HCT116 (cell line): ENCODE results near the gene CATSPER4. TPM values are rescaled to one million over a fixed set of nuclear protein-coding genes. Genes with fewer than 3 reads are reported as not detected.

Source experiments
- ATAC-seq: fragments of 200-7000 bp; cut with Tn5 transposase; 2 replicates; pipeline ENCODE4 v1.9.1; 2020; ENCODE audit warnings: mild to moderate bottlenecking, moderate library complexity
- BruUV-seq: library from RNA; stranded (reverse); fragments of 400-500 nt; replicated peaks from 2 replicates; lab custom pipeline; 2021; lab: Mats Ljungman, UMichigan
- CTCF ChIA-PET: fragments of 300-600 bp; sonication (Branson Sonifier 250); formaldehyde crosslinking; loops from one replicate; lab custom pipeline; 2021; ENCODE audit warnings: antibody characterized with exemption; lab: Charles Lee
- POLR2A ChIA-PET: fragments of 300-600, 350-600 bp; sonication (Branson Sonifier 250); formaldehyde crosslinking; loops from one replicate; lab custom pipeline; 2021; ENCODE audit warnings: antibody characterized with exemption; lab: Charles Lee
- RAD21 ChIA-PET, 2 experiments: fragments of 300-600 bp; sonication (Branson Sonifier 250); formaldehyde crosslinking; loops; one replicate each; lab custom pipeline; 2023; ENCODE audit warnings: low total read pairs in 2 of 2; ENCODE audit not compliant: uncharacterized antibody in 2 of 2, unreplicated experiment in 2 of 2, low non-redundant PET in 1 of 2; lab: Charles Lee
- DNase-seq: peaks from one replicate; pipeline ENCODE4 v3.0.0-alpha.2; 2010; ENCODE audit warnings: low read depth, low spot score
- H2AFZ ChIP-seq: fragments of 200-600 bp; shearing (Covaris generic), sonication (generic); 2 replicates; pipeline ENCODE4 v1.6.1; 2017; ENCODE audit warnings: low read depth, mixed run types, mixed read lengths, antibody characterized with exemption, low read length; ENCODE audit not compliant: poor library complexity, severe bottlenecking
- H3K27ac ChIP-seq: 2 replicates; pipeline ENCODE4 v1.5.1; 2012; ENCODE audit warnings: low read depth, low read length
- H3K27me3 ChIP-seq: fragments of 200-600 bp; sonication (generic); 2 replicates; pipeline ENCODE4 v1.6.1; 2016; ENCODE audit warnings: mixed run types, low read length, mixed read lengths; ENCODE audit not compliant: insufficient read depth
- H3K36me3 ChIP-seq, 2 experiments: fragments of 200-500 bp in 1 of 2; fragments of 200-600 bp in 1 of 2; sonication (Bioruptor generic) in 1 of 2; sonication (generic) in 1 of 2; 2 replicates each; pipeline versions ENCODE4 v1.5.1 to v1.6.1; 2014 to 2016; ENCODE audit warnings: low read length in 2 of 2, inconsistent platforms in 1 of 2, mixed read lengths in 1 of 2, mixed run types in 1 of 2; ENCODE audit not compliant: insufficient read depth in 2 of 2, control insufficient read depth in 1 of 2
- H3K4me1 ChIP-seq, 2 experiments: fragments of 200-600 bp in 1 of 2; sonication (generic) in 1 of 2; 2 replicates each; pipeline versions ENCODE4 v1.5.1 to v1.6.1; 2012 to 2017; ENCODE audit warnings: low read length in 2 of 2, inconsistent platforms in 1 of 2, mild to moderate bottlenecking in 1 of 2, mixed read lengths in 1 of 2, mixed run types in 1 of 2, moderate library complexity in 1 of 2; ENCODE audit not compliant: insufficient read depth in 2 of 2, control insufficient read depth in 1 of 2
- H3K4me2 ChIP-seq: fragments of 200-600 bp; sonication (generic); 2 replicates; pipeline ENCODE4 v1.6.1; 2017; ENCODE audit warnings: mixed run types, low read length, mixed read lengths
- H3K4me3 ChIP-seq, 2 experiments: fragments of 200-600 bp in 1 of 2; sonication (generic) in 1 of 2; replicated peaks in 1 of 2; 2 replicates each; pipeline ENCODE4 v1.5.1; 2011 to 2016; ENCODE audit warnings: low read length in 2 of 2, control low read depth in 1 of 2, low read depth in 1 of 2, mild to moderate bottlenecking in 1 of 2, mixed read lengths in 1 of 2, mixed run types in 1 of 2
- H3K79me2 ChIP-seq: fragments of 200-600 bp; sonication (generic); 2 replicates; pipeline ENCODE4 v1.6.1; 2017; ENCODE audit warnings: mild to moderate bottlenecking, mixed run types, low read length, moderate library complexity, mixed read lengths; ENCODE audit not compliant: insufficient read depth
- H3K9ac ChIP-seq: fragments of 200-600 bp; sonication (generic); 2 replicates; pipeline ENCODE4 v1.6.1; 2016; ENCODE audit warnings: low read length, mixed read lengths
- H3K9me2 ChIP-seq: fragments of 200-600 bp; sonication (generic), shearing (Covaris generic); 2 replicates; pipeline ENCODE4 v1.6.1; 2017; ENCODE audit warnings: mixed run types, mild to moderate bottlenecking, moderate library complexity; ENCODE audit not compliant: insufficient read depth
- H3K9me3 ChIP-seq, 2 experiments: fragments of 200-500 bp in 1 of 2; fragments of 200-600 bp in 1 of 2; sonication (Bioruptor generic) in 1 of 2; sonication (generic) in 1 of 2; 2 replicates each; pipeline ENCODE4 v1.6.1; 2014 to 2017; ENCODE audit warnings: low read length in 2 of 2, mixed read lengths in 2 of 2, inconsistent platforms in 1 of 2, low read depth in 1 of 2, mild to moderate bottlenecking in 1 of 2, mixed run types in 1 of 2, moderate library complexity in 1 of 2; ENCODE audit not compliant: control insufficient read depth in 1 of 2, insufficient read depth in 1 of 2
- H4K20me1 ChIP-seq: fragments of 200-600 bp; sonication (generic), shearing (Covaris generic); 2 replicates; pipeline ENCODE4 v1.6.1; 2017; ENCODE audit warnings: mixed run types, mild to moderate bottlenecking, moderate library complexity; ENCODE audit not compliant: insufficient read depth
- CEBPB ChIP-seq: IDR thresholded peaks from 2 replicates; pipeline ENCODE4 v1.6.1; 2012; ENCODE audit warnings: low read depth
- CTCF ChIP-seq, 3 experiments: fragments of 200-600 bp in 1 of 3; sonication (generic) in 1 of 3; IDR thresholded peaks in 2 of 3; conservative IDR thresholded peaks in 1 of 3; 2 replicates each; pipeline ENCODE4 v1.5.1; 2012 to 2017; ENCODE audit warnings: low read depth in 2 of 3, low read length in 2 of 3, antibody characterized with exemption in 1 of 3, borderline replicate concordance in 1 of 3, control low read depth in 1 of 3, mild to moderate bottlenecking in 1 of 3, mixed read lengths in 1 of 3, mixed run types in 1 of 3, moderate library complexity in 1 of 3; ENCODE audit not compliant: insufficient read depth in 1 of 3
- ELF1 ChIP-seq: IDR thresholded peaks from 2 replicates; pipeline ENCODE4 v1.6.1; 2012; ENCODE audit warnings: low read depth, borderline replicate concordance
- FOSL1 ChIP-seq: IDR thresholded peaks from 2 replicates; pipeline ENCODE4 v1.6.1; 2012; ENCODE audit warnings: low read depth
- SRF ChIP-seq: IDR thresholded peaks from 2 replicates; pipeline ENCODE4 v1.6.1; 2012; ENCODE audit warnings: low read depth
- ZBTB33 ChIP-seq: IDR thresholded peaks from 2 replicates; pipeline ENCODE4 v1.6.1; 2011; ENCODE audit warnings: mild to moderate bottlenecking, low read length, moderate library complexity; ENCODE audit not compliant: insufficient replicate concordance; ENCODE audit errors: extremely low read depth
- intact Hi-C: fragments of 100-400 bp; cut with micrococcal nuclease; formaldehyde crosslinking; loops from 2 replicates; pipeline ENCODE4 v1.10.0; 2022
- total RNA-seq: library from RNA; stranded (reverse); gene quantifications from one replicate; pipeline ENCODE4 v1.2.1, GENCODE V29; 2021; ENCODE audit not compliant: unreplicated experiment

CATSPER4 gene
- total RNA-seq, 1 experiment from 2014 or later: not detected

GRCh38 chr1:26189751-26190275 lies 589 bp upstream of the CATSPER4 start:
- CTCF ChIA-PET: interaction anchor here (2.6 kb wide), 2 partner anchors 12 to 44 kb away, joined by 13 to 16 read pairs; partner anchors contain the start of genes CEP85 and CNKSR1
- Histone ChIP-seq H3K9me2 (no peaks in the 10 kb centered on the region), H3K4me2 (no peak overlapping the region), H2AFZ (no peak overlapping the region), H3K4me3 (no peak overlapping the region), H3K27ac (no peak overlapping the region), H3K9me3 (no peaks in the 10 kb centered on the region), H3K4me1 (no peaks in the 10 kb centered on the region), H3K9ac (no peak overlapping the region), H4K20me1 (no peaks in the 10 kb centered on the region), H3K79me2 (no peaks in the 10 kb centered on the region), H3K27me3 (no peaks in the 10 kb centered on the region), H3K36me3 (no peaks in the 10 kb centered on the region; a peak in 1 of 4 replicates)
- RAD21 ChIA-PET: interaction anchor here in 1 of 2 experiments (0.6 kb wide), 1 partner anchor 156 kb away, joined by 4 read pairs; no protein-coding TSS in a partner anchor
- DNase-seq: no peak
- intact Hi-C loops: no loop called here
- ATAC-seq: peak; percentile 20; the same call in 1 of the 2 replicates
- POLR2A ChIA-PET: no interaction called here
- no TSS peak for BruUV-seq
- no peak for TF ChIP-seq SRF
- 0 out of 6 replicates have a peak, but pooled peaks of 1 of the 3 experiments have one; percentile 17 for TF ChIP-seq CTCF (IDR thresholded peaks at IDR 0.05 in 2 of 3, conservative IDR thresholded peaks at IDR 0.05 in 1 of 3; ENCODE audit: borderline replicate concordance in 1 of 3, insufficient read depth in 1 of 3, low read depth in 2 of 3, low read length in 2 of 3)
- no peak for TF ChIP-seq CEBPB
- no peak for TF ChIP-seq ZBTB33
- no peak for TF ChIP-seq ELF1
- no peak for TF ChIP-seq FOSL1
